H1 (cell line): ENCODE results near the gene LDLRAD4. TPM values are rescaled to one million over a fixed set of nuclear protein-coding genes. Genes with fewer than 3 reads are reported as not detected.

Source experiments
- CTCF ChIA-PET: fragments of 300-600 bp; sonication (Branson Sonifier 250); formaldehyde crosslinking; loops from one replicate; lab custom pipeline; 2021; ENCODE audit not compliant: partially characterized antibody; lab: Charles Lee
- POLR2A ChIA-PET: fragments of 300-600 bp; sonication (Branson Sonifier 250); formaldehyde crosslinking; loops from one replicate; lab custom pipeline; 2021; ENCODE audit warnings: inconsistent platforms; ENCODE audit not compliant: partially characterized antibody; lab: Charles Lee
- DNase-seq, 2 experiments: peaks; one replicate each; pipeline versions ENCODE4 v3.0.0 to v3.0.0-alpha.2; 2010 to 2022; ENCODE audit warnings: low spot score in 2 of 2, low read depth in 1 of 2, mixed read lengths in 1 of 2
- FAIRE-seq: peaks from 2 replicates; lab custom pipeline; 2011; peaks lifted over from hg19 to GRCh38; lab: Jason Lieb, UNC
- H2AFZ ChIP-seq: 2 replicates; pipeline ENCODE4 v1.8.1; 2012; ENCODE audit warnings: low read length, inconsistent platforms
- H2AK5ac ChIP-seq: 2 replicates; pipeline ENCODE4 v1.6.1; 2013; ENCODE audit warnings: low read depth, low read length
- H2BK120ac ChIP-seq: replicated peaks from 2 replicates; pipeline ENCODE3; 2013; ENCODE audit warnings: low read depth, low read length, inconsistent platforms
- H2BK12ac ChIP-seq: 2 replicates; pipeline ENCODE4 v1.6.1; 2013; ENCODE audit warnings: low read depth, low read length
- H2BK15ac ChIP-seq: 2 replicates; pipeline ENCODE4 v1.6.1; 2013; ENCODE audit warnings: low read length
- H2BK20ac ChIP-seq: 2 replicates; pipeline ENCODE4 v1.6.1; 2013; ENCODE audit warnings: low read length
- H2BK5ac ChIP-seq: 2 replicates; pipeline ENCODE4 v1.6.1; 2013; ENCODE audit warnings: low read depth, low read length
- H3K14ac ChIP-seq: 2 replicates; pipeline ENCODE4 v1.6.1; 2013; ENCODE audit warnings: inconsistent platforms; ENCODE audit not compliant: insufficient read length
- H3K18ac ChIP-seq: 2 replicates; pipeline ENCODE4 v1.6.1; 2013; ENCODE audit warnings: low read length; ENCODE audit errors: extremely low read depth
- H3K23ac ChIP-seq: 2 replicates; pipeline ENCODE4 v1.6.1; 2013; ENCODE audit warnings: inconsistent platforms; ENCODE audit not compliant: insufficient read length
- H3K23me2 ChIP-seq: 2 replicates; pipeline ENCODE4 v1.6.1; 2013; ENCODE audit warnings: low read depth, low read length
- H3K27ac ChIP-seq: 2 replicates; pipeline ENCODE4 v1.6.1; 2011; ENCODE audit warnings: low read depth, low read length, inconsistent platforms
- H3K27me3 ChIP-seq, 4 experiments: replicated peaks in 1 of 4; 1 replicate in 1 of 4; 2 replicates in 3 of 4; pipeline versions ENCODE4 v1.6.1 to v1.8.1; 2011 to 2013; ENCODE audit warnings: low read length in 3 of 4, mild to moderate bottlenecking in 3 of 4, inconsistent platforms in 2 of 4, mixed read lengths in 2 of 4, moderate library complexity in 1 of 4; ENCODE audit not compliant: control insufficient read depth in 3 of 4, insufficient read depth in 3 of 4; ENCODE audit errors: extremely low read depth in 1 of 4
- H3K36me3 ChIP-seq, 4 experiments: 2 replicates each; pipeline versions ENCODE4 v1.6.1 to v1.8.1; 2011 to 2013; ENCODE audit warnings: mild to moderate bottlenecking in 4 of 4, low read length in 3 of 4, moderate library complexity in 2 of 4, control low read depth in 1 of 4, inconsistent platforms in 1 of 4; ENCODE audit not compliant: insufficient read depth in 4 of 4, control insufficient read depth in 2 of 4
- H3K4ac ChIP-seq: replicated peaks from 2 replicates; pipeline ENCODE3; 2013; ENCODE audit warnings: low read length, low read depth, mixed read lengths, inconsistent platforms; ENCODE audit not compliant: insufficient read length
- H3K4me1 ChIP-seq, 4 experiments: replicated peaks in 1 of 4; 1 replicate in 1 of 4; 2 replicates in 3 of 4; pipeline versions ENCODE4 v1.6.1 to v1.8.1; 2011 to 2013; ENCODE audit warnings: low read length in 3 of 4, inconsistent platforms in 2 of 4, mixed read lengths in 1 of 4; ENCODE audit not compliant: insufficient read depth in 4 of 4, control insufficient read depth in 3 of 4
- H3K4me2 ChIP-seq, 2 experiments: 2 replicates each; pipeline versions ENCODE4 v1.6.1 to v1.8.1; 2011 to 2013; ENCODE audit warnings: low read depth in 2 of 2, low read length in 2 of 2, control low read depth in 1 of 2, inconsistent platforms in 1 of 2, mild to moderate bottlenecking in 1 of 2; ENCODE audit not compliant: insufficient read depth in 1 of 2
- H3K4me3 ChIP-seq, 4 experiments: fragments of 200-600, 300-600 bp in 1 of 4; sonication (generic), shearing (Covaris generic), sonication (Bioruptor Twin) in 1 of 4; 2 replicates each; pipeline versions ENCODE4 v1.5.1 to v1.8.1; 2011 to 2016; ENCODE audit warnings: low read length in 4 of 4, low read depth in 3 of 4, control low read depth in 2 of 4, inconsistent platforms in 2 of 4, mild to moderate bottlenecking in 2 of 4, mixed read lengths in 1 of 4, moderate library complexity in 1 of 4; ENCODE audit not compliant: insufficient read depth in 2 of 4; ENCODE audit errors: extremely low read depth in 1 of 4
- H3K56ac ChIP-seq: replicated peaks from 2 replicates; pipeline ENCODE3; 2013; ENCODE audit warnings: low read depth, mild to moderate bottlenecking, mixed read lengths, low read length, inconsistent platforms; ENCODE audit not compliant: insufficient read length
- H3K79me1 ChIP-seq: 2 replicates; pipeline ENCODE4 v1.6.1; 2013; ENCODE audit warnings: low read depth, low read length, control low read depth
- H3K79me2 ChIP-seq, 2 experiments: 2 replicates each; pipeline versions ENCODE4 v1.6.1 to v1.8.1; 2012 to 2013; ENCODE audit warnings: low read length in 2 of 2, mild to moderate bottlenecking in 2 of 2, inconsistent platforms in 1 of 2; ENCODE audit not compliant: insufficient read depth in 2 of 2, control insufficient read depth in 1 of 2
- H3K9ac ChIP-seq, 4 experiments: replicated peaks in 1 of 4; 1 replicate in 1 of 4; 2 replicates in 3 of 4; pipeline versions ENCODE4 v1.6.1 to v1.8.1; 2011 to 2013; ENCODE audit warnings: low read depth in 3 of 4, low read length in 3 of 4, control low read depth in 2 of 4, mild to moderate bottlenecking in 2 of 4, moderate library complexity in 2 of 4, inconsistent platforms in 1 of 4; ENCODE audit errors: extremely low read depth in 1 of 4
- H3K9me3 ChIP-seq, 2 experiments: 2 replicates each; pipeline versions ENCODE4 v1.6.1 to v1.8.1; 2012 to 2013; ENCODE audit warnings: mild to moderate bottlenecking in 2 of 2, moderate library complexity in 2 of 2, control low read depth in 1 of 2, inconsistent platforms in 1 of 2, low read depth in 1 of 2, low read length in 1 of 2, mixed read lengths in 1 of 2; ENCODE audit not compliant: insufficient read depth in 2 of 2
- H4K20me1 ChIP-seq, 2 experiments: replicated peaks in 1 of 2; 2 replicates each; pipeline versions ENCODE3 to v1.8.1; 2011 to 2013; ENCODE audit warnings: inconsistent platforms in 2 of 2, low read length in 2 of 2, mild to moderate bottlenecking in 1 of 2; ENCODE audit not compliant: insufficient read depth in 2 of 2, control insufficient read depth in 1 of 2
- H4K5ac ChIP-seq: 2 replicates; pipeline ENCODE4 v1.6.1; 2013; ENCODE audit warnings: low read length, low read depth, mixed read lengths, inconsistent platforms; ENCODE audit not compliant: insufficient read length
- H4K8ac ChIP-seq: 2 replicates; pipeline ENCODE4 v1.8.0; 2013; ENCODE audit warnings: mild to moderate bottlenecking, moderate library complexity, low read length, inconsistent platforms; ENCODE audit not compliant: insufficient read depth; ENCODE audit errors: extremely low read depth
- H4K91ac ChIP-seq: replicated peaks from 2 replicates; pipeline ENCODE3; 2013; ENCODE audit warnings: low read length, mixed read lengths, inconsistent platforms; ENCODE audit not compliant: insufficient read length
- BRCA1 ChIP-seq: IDR thresholded peaks from 2 replicates; pipeline ENCODE4 v1.6.1; 2012; ENCODE audit warnings: low read depth, low read length, improper control_type of control experiment
- HDAC2 ChIP-seq, 2 experiments: fragments of 300-600 bp in 1 of 2; sonication (generic) in 1 of 2; IDR thresholded peaks; 2 replicates each; pipeline ENCODE4 v1.6.1; 2011 to 2012; ENCODE audit warnings: low read depth in 2 of 2, low read length in 2 of 2, mild to moderate bottlenecking in 2 of 2, moderate library complexity in 2 of 2, borderline replicate concordance in 1 of 2, inconsistent platforms in 1 of 2
- RXRA ChIP-seq: IDR thresholded peaks from 2 replicates; pipeline ENCODE4 v1.6.1; 2011; ENCODE audit warnings: low read depth, mild to moderate bottlenecking, low read length, moderate library complexity; ENCODE audit not compliant: insufficient read depth
- WGBS, 2 experiments: shearing (Covaris generic) in 1 of 2; methylation state at CpG; one replicate each; pipeline versions ENCODE4 v1.1.6 to v1.1.7; 2013 to 2015; ENCODE audit warnings: low lambda C conversion rate in 2 of 2, mixed read lengths in 2 of 2, inconsistent platforms in 1 of 2, low coverage in 1 of 2, missing lambda C conversion rate in 1 of 2; ENCODE audit not compliant: insufficient replicate concordance in 2 of 2, insufficient coverage in 1 of 2, insufficient read length in 1 of 2; ENCODE audit errors: extremely low coverage in 1 of 2, missing lambda C conversion rate in 1 of 2; 5-methylcytosine and 5-hydroxymethylcytosine counted together
- polyA plus RNA-seq, 7 experiments: library from polyadenylated mRNA; depleted of rRNA in 3 of 7; stranded (reverse) in 5 of 7; unstranded in 2 of 7; fragments of >200 nt in 5 of 7; fragments of 200-250 nt in 2 of 7; gene quantifications; 1 replicate in 5 of 7; 2 replicates in 1 of 7; 4 replicates in 1 of 7; pipeline versions ENCODE4 v1.2.1 to v1.2.3, GENCODE V29; 2011 to 2013; ENCODE audit warnings: missing spikeins in 2 of 7, mixed read lengths in 2 of 7
- total RNA-seq: library from RNA; stranded (reverse); fragmentation: NEBNext Ultra II Directional; extraction: Animal tissue kit (Norgen Biotek cat#: 25700); gene quantifications from 2 replicates; pipeline ENCODE4 v1.2.1, GENCODE V29; 2021

LDLRAD4 gene
- total and polyA plus RNA-seq, 2 of the 8 experiments (the other 6 are each of a cell fraction or from before 2014, with no cell fraction given) = 0.77 to 1.4 TPM

DNA sequence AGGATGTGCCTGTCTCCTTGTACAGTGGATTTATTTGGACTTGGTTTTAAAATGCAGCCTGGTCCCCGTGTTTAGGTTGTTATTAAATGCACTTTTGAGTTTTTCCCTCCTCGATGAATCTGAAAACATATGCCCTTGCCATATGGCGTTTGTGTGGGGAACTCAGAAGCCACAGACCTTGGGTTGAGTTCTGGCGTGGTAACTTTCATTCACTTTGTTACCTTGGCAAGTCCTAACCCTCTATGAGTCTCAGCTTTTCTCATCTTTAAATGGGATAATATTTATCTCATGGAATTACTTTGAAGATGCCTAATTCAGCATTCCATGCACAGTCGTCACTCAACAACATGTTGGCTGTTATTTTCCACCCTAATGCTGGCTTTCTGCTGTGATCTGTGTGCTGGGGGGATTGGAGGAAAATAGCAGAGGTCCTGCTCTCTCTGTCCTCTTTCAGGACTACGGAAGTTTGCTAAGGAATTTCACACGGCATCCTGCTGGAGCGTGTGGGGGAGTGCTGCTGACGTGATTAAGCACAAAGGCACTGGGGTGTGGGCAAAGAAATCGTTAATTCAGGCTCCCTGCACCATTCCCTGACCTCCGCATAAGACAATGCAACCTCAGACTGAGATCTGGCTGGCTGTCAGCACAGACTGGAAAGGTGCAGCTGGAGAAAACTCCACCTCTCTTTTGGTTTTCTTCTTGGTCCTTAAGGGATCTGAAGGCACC lies 61.7 kb downstream of the LDLRAD4 start:
- H3K18ac ChIP-seq = no peak overlapping the region
- no peak overlapping the region for H4K5ac ChIP-seq
- DNase-seq = no peak
- no peak overlapping the region for H3K9ac ChIP-seq
- H3K79me1 ChIP-seq = no peaks in the 10 kb centered on the region
- no peak overlapping the region for H2BK5ac ChIP-seq
- no peak overlapping the region for H3K4me3 ChIP-seq
- H3K23me2 ChIP-seq = no peaks in the 10 kb centered on the region
- no peak for FAIRE-seq
- H2BK15ac ChIP-seq = no peak overlapping the region
- no peak overlapping the region for H3K4ac ChIP-seq
- H2BK120ac ChIP-seq = no peak overlapping the region
- H3K79me2 ChIP-seq = no peaks in the 10 kb centered on the region
- TF ChIP-seq RXRA = no peak
- TF ChIP-seq BRCA1 = no peak
- no peak for TF ChIP-seq HDAC2 (IDR thresholded peaks at IDR 0.05; ENCODE audit: borderline replicate concordance in 1 of 2, low read depth in 2 of 2, low read length in 2 of 2)
- no peak overlapping the region for H3K27ac ChIP-seq
- no peak overlapping the region for H4K91ac ChIP-seq
- H3K27me3 ChIP-seq = no peaks in the 10 kb centered on the region
- no peak overlapping the region for H2BK20ac ChIP-seq
- no peak overlapping the region for H2AK5ac ChIP-seq
- H3K4me2 ChIP-seq = no peak overlapping the region
- H3K4me1 ChIP-seq = peaks cover 0 to 5% (median 0%) of the 10 kb centered on the region in 4 experiments; a peak in 1 of 7 replicates
- no peaks in the 10 kb centered on the region for H3K9me3 ChIP-seq
- no peak overlapping the region for H2AFZ ChIP-seq
- no peaks in the 10 kb centered on the region for H3K36me3 ChIP-seq
- H3K56ac ChIP-seq = no peak overlapping the region
- H4K8ac ChIP-seq = no peak overlapping the region
- ChIA-PET CTCF (no interaction called here), POLR2A (no interaction called here)
- 73% methylated on average over 11 of the region's 11 CpGs; no CpG with 5 or more reads in 1 of the 2 experiments for WGBS, 2 experiments
- H3K14ac ChIP-seq = no peak overlapping the region
- H2BK12ac ChIP-seq = no peak overlapping the region
- H3K23ac ChIP-seq = no peak overlapping the region
- no peaks in the 10 kb centered on the region for H4K20me1 ChIP-seq
